ENCODE measurements around the gene PPIF. TPM values are rescaled to one million over a fixed set of nuclear protein-coding genes. Genes with fewer than 3 reads are reported as not detected.

The PPIF gene
- 31.5 and 51.7 TPM in 2 replicates for total RNA-seq

GRCh38 chr10:79347226-79347893 lies at the start of gene PPIF:
Gene PPIF (plus strand): TSS chr10:79347469. CDS start chr10:79347549, 80 bp downstream.

Other genes with a start within 250 kb of the PPIF start
- gene ZCCHC24, start 98.2 kb downstream of the PPIF start, total RNA-seq, result 38.9 and 50.7 TPM in 2 replicates
- gene EIF5AL1, start 165.1 kb downstream of the PPIF start, total RNA-seq, result 1.0 and 1.5 TPM in 2 replicates
- gene SFTPA2, start 212.9 kb downstream of the PPIF start, total RNA-seq, result not detected in 2 replicates